ENCODE results near the gene ETS1.

The ETS1 gene

DNA sequence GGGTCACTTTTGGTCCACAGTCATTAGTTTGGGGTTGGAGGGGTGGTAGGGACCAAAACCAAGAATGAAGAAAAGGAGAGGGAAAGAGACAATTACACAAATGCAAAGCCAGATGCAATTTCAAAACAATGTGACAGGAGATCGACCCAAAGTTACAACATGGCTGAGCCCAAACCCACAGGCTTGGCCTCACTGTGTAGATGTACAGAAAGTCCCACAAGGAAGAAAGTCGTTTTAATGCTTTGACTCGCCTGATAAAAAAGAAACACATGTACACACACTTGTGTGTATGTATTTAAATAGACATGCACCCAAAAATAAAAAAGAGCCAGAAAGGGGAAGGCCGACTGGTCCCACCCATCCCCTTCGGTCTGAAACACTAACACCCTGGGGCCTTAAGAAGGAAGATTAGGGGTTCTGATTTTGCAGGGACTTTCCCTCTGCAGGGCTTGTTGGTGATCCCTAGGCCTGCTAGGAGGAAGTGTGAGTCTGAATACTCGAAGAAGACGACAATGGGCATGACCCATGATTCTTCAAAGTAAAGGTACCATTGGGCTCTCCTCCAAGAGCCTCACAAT lies 104.1 kb downstream of the ETS1 start:
- peaks cover 48% of the 10 kb centered on the region for H3K4me1 ChIP-seq (ENCODE audit: low read length)
- peak overlapping the region; percentile 93 for H3K4me2 ChIP-seq (ENCODE audit: low read length)
- H3K79me2 ChIP-seq (ENCODE audit: low read length) = peaks cover 19% of the 10 kb centered on the region
- peaks cover 77% of the 10 kb centered on the region for H3K36me3 ChIP-seq (replicated peaks; ENCODE audit: low read depth, low read length)
- H2AFZ ChIP-seq (ENCODE audit: low read depth, low read length) = no peak overlapping the region
- H3K27me3 ChIP-seq (ENCODE audit: low read depth, low read length) = no peaks in the 10 kb centered on the region
- TF ChIP-seq, protein P1, sequence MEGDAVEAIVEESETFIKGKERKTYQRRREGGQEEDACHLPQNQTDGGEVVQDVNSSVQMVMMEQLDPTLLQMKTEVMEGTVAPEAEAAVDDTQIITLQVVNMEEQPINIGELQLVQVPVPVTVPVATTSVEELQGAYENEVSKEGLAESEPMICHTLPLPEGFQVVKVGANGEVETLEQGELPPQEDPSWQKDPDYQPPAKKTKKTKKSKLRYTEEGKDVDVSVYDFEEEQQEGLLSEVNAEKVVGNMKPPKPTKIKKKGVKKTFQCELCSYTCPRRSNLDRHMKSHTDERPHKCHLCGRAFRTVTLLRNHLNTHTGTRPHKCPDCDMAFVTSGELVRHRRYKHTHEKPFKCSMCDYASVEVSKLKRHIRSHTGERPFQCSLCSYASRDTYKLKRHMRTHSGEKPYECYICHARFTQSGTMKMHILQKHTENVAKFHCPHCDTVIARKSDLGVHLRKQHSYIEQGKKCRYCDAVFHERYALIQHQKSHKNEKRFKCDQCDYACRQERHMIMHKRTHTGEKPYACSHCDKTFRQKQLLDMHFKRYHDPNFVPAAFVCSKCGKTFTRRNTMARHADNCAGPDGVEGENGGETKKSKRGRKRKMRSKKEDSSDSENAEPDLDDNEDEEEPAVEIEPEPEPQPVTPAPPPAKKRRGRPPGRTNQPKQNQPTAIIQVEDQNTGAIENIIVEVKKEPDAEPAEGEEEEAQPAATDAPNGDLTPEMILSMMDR (IDR thresholded peaks at IDR 0.05; ENCODE audit: low read depth, low read length) = no peak
- no peak for TF ChIP-seq EZH2phosphoT487 (IDR thresholded peaks at IDR 0.05; ENCODE audit: low read depth)
- H3K27ac ChIP-seq (ENCODE audit: low read length) = peak overlapping the region; percentile 89
- peak overlapping the region; percentile 67 for H3K4me3 ChIP-seq (ENCODE audit: low read length)
- H4K20me1 ChIP-seq (ENCODE audit: insufficient read depth, low read length) = no peaks in the 10 kb centered on the region
- H3K9ac ChIP-seq (ENCODE audit: low read length) = peak overlapping the region; percentile 70
- H3K9me3 ChIP-seq (ENCODE audit: insufficient read depth, low read length) = no peaks in the 10 kb centered on the region

DNA sequence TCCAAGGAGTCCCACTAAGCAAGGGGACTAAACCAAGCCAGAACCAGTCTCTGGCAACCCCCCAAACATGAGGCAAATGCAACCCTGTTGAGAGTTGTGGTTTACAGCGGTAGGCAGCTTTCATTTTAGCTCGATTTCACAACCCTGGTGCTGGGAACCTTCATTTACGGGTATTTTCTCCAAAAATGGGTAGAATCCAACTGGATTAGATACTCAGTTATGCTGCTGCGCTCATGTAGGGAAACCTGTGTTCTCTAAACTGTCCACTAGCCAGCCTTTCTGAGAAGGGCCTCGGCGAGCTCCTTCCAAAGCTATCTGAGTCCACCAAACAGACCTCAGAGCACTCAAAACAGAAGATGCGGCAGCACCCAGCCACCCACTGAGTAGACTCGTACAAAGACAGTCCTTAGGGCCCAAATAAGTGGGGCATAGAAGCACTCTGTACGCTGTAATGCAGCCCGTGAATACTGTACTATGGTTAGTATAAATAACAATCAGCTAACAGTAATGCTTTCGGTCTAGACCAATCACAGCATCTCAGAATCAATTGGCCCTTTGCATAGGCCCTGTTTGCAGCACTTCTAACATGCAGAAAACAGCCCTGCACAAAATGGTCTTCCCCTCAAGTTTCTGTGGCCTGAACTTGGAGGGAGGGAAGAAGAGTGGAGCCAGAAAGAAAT lies 104.7 kb downstream of the ETS1 start:
- Histone ChIP-seq H3K27ac (ENCODE audit: low read length) (peak overlapping the region; percentile 89), H3K36me3 (replicated peaks; ENCODE audit: low read depth, low read length) (peaks cover 75% of the 10 kb centered on the region), H3K4me3 (ENCODE audit: low read length) (peak overlapping the region; percentile 67), H2AFZ (ENCODE audit: low read depth, low read length) (no peak overlapping the region), H3K4me2 (ENCODE audit: low read length) (peak overlapping the region; percentile 93), H3K27me3 (ENCODE audit: low read depth, low read length) (no peaks in the 10 kb centered on the region), H3K79me2 (ENCODE audit: low read length) (peaks cover 19% of the 10 kb centered on the region), H3K9ac (ENCODE audit: low read length) (peak overlapping the region; percentile 70), H3K4me1 (ENCODE audit: low read length) (peaks cover 55% of the 10 kb centered on the region), H3K9me3 (ENCODE audit: insufficient read depth, low read length) (no peaks in the 10 kb centered on the region), H4K20me1 (ENCODE audit: insufficient read depth, low read length) (no peaks in the 10 kb centered on the region)
- TF ChIP-seq, protein P1 (IDR thresholded peaks at IDR 0.05; ENCODE audit: low read depth, low read length) = no peak
- no peak for TF ChIP-seq EZH2phosphoT487 (IDR thresholded peaks at IDR 0.05; ENCODE audit: low read depth)

DNA sequence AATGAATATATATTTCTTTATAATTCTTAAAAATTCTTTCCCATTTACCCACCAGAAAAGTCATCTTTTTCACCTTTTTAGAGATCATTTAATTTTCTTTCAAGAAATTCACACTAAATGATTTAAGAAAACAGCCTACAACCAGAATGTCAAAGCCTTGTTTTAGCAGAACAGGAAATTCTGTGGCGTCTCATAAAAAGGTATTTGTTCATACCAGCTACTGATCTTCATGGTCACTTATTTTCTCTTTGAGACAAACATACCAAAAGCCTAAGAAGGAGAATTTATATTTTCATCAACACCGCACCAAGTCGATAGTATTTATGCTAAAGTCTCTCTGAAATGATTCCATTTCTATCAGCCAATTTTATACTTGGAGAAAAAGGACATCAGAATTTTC lies 105.3 kb downstream of the ETS1 start:
- Histone ChIP-seq H3K4me3 (ENCODE audit: low read length) (peak overlapping the region; percentile 67), H3K4me1 (ENCODE audit: low read length) (peaks cover 60% of the 10 kb centered on the region), H2AFZ (ENCODE audit: low read depth, low read length) (no peak overlapping the region), H3K79me2 (ENCODE audit: low read length) (peaks cover 19% of the 10 kb centered on the region), H3K4me2 (ENCODE audit: low read length) (peak overlapping the region; percentile 93), H4K20me1 (ENCODE audit: insufficient read depth, low read length) (no peaks in the 10 kb centered on the region), H3K27me3 (ENCODE audit: low read depth, low read length) (no peaks in the 10 kb centered on the region), H3K9ac (ENCODE audit: low read length) (peak overlapping the region; percentile 70), H3K27ac (ENCODE audit: low read length) (peak overlapping the region; percentile 89), H3K36me3 (replicated peaks; ENCODE audit: low read depth, low read length) (peaks cover 79% of the 10 kb centered on the region), H3K9me3 (ENCODE audit: insufficient read depth, low read length) (no peaks in the 10 kb centered on the region)
- TF ChIP-seq EZH2phosphoT487 (IDR thresholded peaks at IDR 0.05; ENCODE audit: low read depth) = no peak
- TF ChIP-seq, protein P1 (IDR thresholded peaks at IDR 0.05; ENCODE audit: low read depth, low read length) = no peak

DNA sequence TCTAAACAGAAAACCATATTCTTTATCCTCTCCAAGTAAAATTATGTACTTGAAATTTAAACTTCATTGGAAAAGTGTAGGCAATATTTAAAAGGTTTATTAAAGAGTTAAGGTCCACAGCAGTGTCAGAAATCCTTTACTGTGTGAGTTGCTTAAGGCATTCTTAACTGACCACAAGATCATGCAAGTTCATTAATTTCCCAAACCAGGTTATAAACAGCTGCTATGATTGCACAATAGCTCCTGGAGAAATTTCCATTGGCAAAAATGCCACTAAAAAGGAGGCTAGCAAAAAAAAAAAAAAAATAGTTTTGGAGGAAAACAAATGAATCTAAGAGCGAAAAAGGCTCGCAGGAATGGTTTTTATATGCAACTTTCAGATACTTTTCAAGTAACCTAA lies 106.2 kb downstream of the ETS1 start:
- no peak for TF ChIP-seq EZH2phosphoT487 (IDR thresholded peaks at IDR 0.05; ENCODE audit: low read depth)
- TF ChIP-seq, protein P1 (IDR thresholded peaks at IDR 0.05; ENCODE audit: low read depth, low read length) = no peak
- peaks cover 24% of the 10 kb centered on the region for H3K79me2 ChIP-seq (ENCODE audit: low read length)
- H3K27me3 ChIP-seq (ENCODE audit: low read depth, low read length) = no peaks in the 10 kb centered on the region
- H2AFZ ChIP-seq (ENCODE audit: low read depth, low read length) = no peak overlapping the region
- no peaks in the 10 kb centered on the region for H4K20me1 ChIP-seq (ENCODE audit: insufficient read depth, low read length)
- H3K36me3 ChIP-seq (replicated peaks; ENCODE audit: low read depth, low read length) = peaks cover 79% of the 10 kb centered on the region
- no peak overlapping the region for H3K9ac ChIP-seq (ENCODE audit: low read length)
- H3K4me1 ChIP-seq (ENCODE audit: low read length) = peaks cover 61% of the 10 kb centered on the region
- H3K27ac ChIP-seq (ENCODE audit: low read length) = no peak overlapping the region
- no peaks in the 10 kb centered on the region for H3K9me3 ChIP-seq (ENCODE audit: insufficient read depth, low read length)
- no peak overlapping the region for H3K4me2 ChIP-seq (ENCODE audit: low read length)
- H3K4me3 ChIP-seq (ENCODE audit: low read length) = no peak overlapping the region
